ENCODE results near the gene MRPL10. TPM values are rescaled to one million over a fixed set of nuclear protein-coding genes. Genes with fewer than 3 reads are reported as not detected.
A peak's percentile ranks its signal among the peaks of the same experiment; 100 is the strongest.

Gene MRPL10
- total RNA-seq, 4 donors from 2014 or later, result 14.7 to 44.1 (median 27.7) TPM

- intact Hi-C loops (cut with DNase I; ENCODE audit: low total_unique reads), result no loop called here
- no peak for DNase-seq
- no peak overlapping the region for H3K27ac ChIP-seq
- peak in 3 of 4 experiments; percentile 30 to 40 (median 34) for TF ChIP-seq CTCF (IDR thresholded peaks at IDR 0.05)
- TF ChIP-seq POLR2A (IDR thresholded peaks at IDR 0.05), result no peak
- H3K27me3 ChIP-seq, result no peaks in the 10 kb centered on the region
- H3K4me3 ChIP-seq, result no peak overlapping the region
- no peaks in the 10 kb centered on the region for H3K4me1 ChIP-seq
- no peaks in the 10 kb centered on the region for H3K36me3 ChIP-seq
- no peaks in the 10 kb centered on the region for H3K9me3 ChIP-seq
Observed at GRCh38 chr17:47802341-47803022, 28.9 kb downstream of the MRPL10 start.

- intact Hi-C loops (cut with DNase I; ENCODE audit: low total_unique reads), result no loop called here
- Histone ChIP-seq H3K4me1 (no peaks in the 10 kb centered on the region), H3K9me3 (no peaks in the 10 kb centered on the region), H3K4me3 (no peak overlapping the region), H3K36me3 (no peaks in the 10 kb centered on the region), H3K27me3 (no peaks in the 10 kb centered on the region), H3K27ac (no peak overlapping the region)
- no peak for TF ChIP-seq POLR2A (IDR thresholded peaks at IDR 0.05)
- no peak for TF ChIP-seq CTCF (IDR thresholded peaks at IDR 0.05)
- DNase-seq, result no peak
Observed at GRCh38 chr17:47801906-47802305, 29.4 kb downstream of the MRPL10 start.

- Histone ChIP-seq H3K9me3 (no peaks in the 10 kb centered on the region), H3K27ac (no peak overlapping the region), H3K36me3 (no peaks in the 10 kb centered on the region), H3K4me1 (no peaks in the 10 kb centered on the region), H3K27me3 (no peaks in the 10 kb centered on the region), H3K4me3 (no peak overlapping the region)
- TF ChIP-seq POLR2A (IDR thresholded peaks at IDR 0.05) (no peak), CTCF (IDR thresholded peaks at IDR 0.05) (no peak)
- no peak for DNase-seq
- intact Hi-C loops (cut with DNase I; ENCODE audit: low total_unique reads), result no loop called here
Observed at GRCh38 chr17:47801176-47801765, 30.1 kb downstream of the MRPL10 start.

GRCh38 chr17:47800686-47801085 lies 30.7 kb downstream of the MRPL10 start:
- Histone ChIP-seq H3K27me3 (no peaks in the 10 kb centered on the region), H3K9me3 (no peaks in the 10 kb centered on the region), H3K4me3 (no peak overlapping the region), H3K36me3 (no peaks in the 10 kb centered on the region), H3K27ac (no peak overlapping the region), H3K4me1 (no peaks in the 10 kb centered on the region)
- TF ChIP-seq CTCF (IDR thresholded peaks at IDR 0.05) (no peak), POLR2A (IDR thresholded peaks at IDR 0.05) (no peak)
- DNase-seq, result no peak
- intact Hi-C loops (cut with DNase I; ENCODE audit: low total_unique reads), result no loop called here

- H3K27ac ChIP-seq, result no peak overlapping the region
- intact Hi-C loops (cut with DNase I; ENCODE audit: low total_unique reads), result no loop called here
- no peaks in the 10 kb centered on the region for H3K4me1 ChIP-seq
- H3K4me3 ChIP-seq, result no peak overlapping the region
- H3K9me3 ChIP-seq, result no peaks in the 10 kb centered on the region
- H3K36me3 ChIP-seq, result no peaks in the 10 kb centered on the region
- peaks cover 0 to 6% of the 10 kb centered on the region in 2 donors for H3K27me3 ChIP-seq
- no peak for TF ChIP-seq POLR2A (IDR thresholded peaks at IDR 0.05)
- DNase-seq, result no peak
Observed at GRCh38 chr17:47797797-47798196, 33.5 kb downstream of the MRPL10 start.
